LoVo (cell line): Measurements from ENCODE around the gene ERICH3.
"Not testable (repeated sequence)": the region's sequence is repeated elsewhere in the genome, so short reads cannot be mapped to it uniquely, and the experiment has no call there.

Experiments used
- DNase-seq: peaks from one replicate; pipeline ENCODE4 v3.0.0-alpha.2; 2016; ENCODE audit warnings: low spot score

ERICH3 gene

DNA sequence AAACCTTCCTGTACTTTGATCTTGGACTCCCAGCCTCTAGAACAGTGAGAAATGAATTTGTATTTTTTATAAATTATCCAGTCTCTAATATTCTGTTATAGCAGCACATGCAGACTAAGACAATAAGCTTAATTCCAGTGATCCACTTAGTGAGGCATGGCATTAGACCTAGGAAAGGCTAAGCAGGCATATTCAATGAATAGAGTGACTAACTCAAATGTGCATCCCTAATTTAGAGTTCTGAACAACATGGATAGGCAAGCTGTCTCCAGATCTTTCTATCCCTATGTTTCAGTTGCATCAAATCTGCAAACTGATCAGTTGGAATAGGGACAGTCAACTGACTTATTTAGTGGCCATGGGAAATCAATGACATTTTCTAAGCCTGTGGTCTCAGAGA lies 4.3 kb upstream of the ERICH3 start:
- no peak for DNase-seq

DNA sequence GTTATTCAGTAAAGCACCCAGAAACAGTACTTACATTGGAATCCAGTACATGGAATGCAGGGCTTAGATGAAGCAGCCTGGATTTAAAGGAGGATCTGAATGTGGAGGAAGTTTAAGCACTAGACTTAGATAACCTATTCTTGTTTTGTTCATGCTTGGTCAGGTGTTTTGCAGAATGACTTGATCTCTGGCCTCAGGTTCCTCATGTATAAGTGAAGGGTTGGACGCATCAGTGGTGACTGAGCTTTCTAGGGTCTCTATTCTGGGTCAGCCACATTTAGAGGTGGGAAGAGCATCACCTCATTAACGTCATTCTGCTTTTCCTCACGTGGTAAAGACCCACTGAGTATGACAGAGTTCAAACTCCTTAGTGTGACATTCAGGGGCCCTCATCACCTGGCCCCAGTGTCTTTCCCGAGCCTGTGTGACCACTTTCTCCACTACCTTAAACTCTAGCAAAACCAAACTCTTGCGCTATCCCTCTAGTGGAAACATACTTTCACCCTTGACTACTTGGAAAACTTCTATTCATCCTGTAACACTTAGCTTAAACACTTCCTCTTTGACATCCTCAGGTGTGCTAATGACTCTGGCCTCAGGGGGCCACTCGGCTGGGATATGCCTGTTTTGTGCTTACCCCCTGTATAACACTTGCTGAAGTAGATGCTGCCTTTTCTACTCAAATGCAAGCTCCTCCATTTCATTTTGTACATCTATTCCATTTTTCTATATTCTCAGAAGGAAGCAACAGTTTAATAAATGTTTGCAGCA lies 871 bp upstream of the ERICH3 start:
- no peak for DNase-seq

DNA sequence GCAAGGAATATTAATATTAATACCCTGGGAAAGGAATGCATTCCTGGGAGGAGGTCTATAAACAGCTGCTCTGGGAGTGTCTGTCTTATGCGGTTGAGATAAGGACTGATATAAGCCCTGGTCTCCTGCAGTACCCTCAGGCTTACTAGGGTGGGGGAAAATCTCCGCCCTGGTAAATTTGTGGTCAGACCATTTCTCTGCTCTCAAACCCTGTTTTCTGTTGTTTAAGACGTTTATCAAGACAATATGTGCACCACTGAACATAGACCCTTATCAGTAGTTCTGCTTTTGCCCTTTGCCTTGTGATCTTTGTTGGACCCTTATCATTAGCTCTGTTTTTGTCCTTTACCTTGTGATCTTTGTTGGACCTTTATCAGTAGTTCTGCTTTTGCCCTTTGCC lies 2.7 kb downstream of the ERICH3 start:
- DNase-seq = not testable (repeated sequence)

DNA sequence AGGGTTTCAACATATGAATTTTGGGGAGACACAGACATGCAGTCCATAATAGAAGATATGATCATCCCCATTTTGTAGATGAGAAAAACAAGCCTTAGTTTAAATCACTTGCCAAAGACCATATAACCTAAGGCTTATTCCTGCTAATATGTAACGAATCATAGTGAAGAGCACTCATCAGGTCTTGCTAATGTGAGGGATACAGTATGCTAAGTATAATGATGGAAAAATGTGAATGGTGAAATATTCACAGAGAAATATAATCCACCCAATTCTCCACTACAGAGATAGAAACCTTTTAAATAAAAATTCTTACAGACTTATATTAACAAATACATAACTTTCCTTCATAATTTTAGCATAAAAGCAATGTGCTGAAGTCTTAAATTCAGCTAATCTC lies 18.9 kb downstream of the ERICH3 start:
- no peak for DNase-seq

DNA sequence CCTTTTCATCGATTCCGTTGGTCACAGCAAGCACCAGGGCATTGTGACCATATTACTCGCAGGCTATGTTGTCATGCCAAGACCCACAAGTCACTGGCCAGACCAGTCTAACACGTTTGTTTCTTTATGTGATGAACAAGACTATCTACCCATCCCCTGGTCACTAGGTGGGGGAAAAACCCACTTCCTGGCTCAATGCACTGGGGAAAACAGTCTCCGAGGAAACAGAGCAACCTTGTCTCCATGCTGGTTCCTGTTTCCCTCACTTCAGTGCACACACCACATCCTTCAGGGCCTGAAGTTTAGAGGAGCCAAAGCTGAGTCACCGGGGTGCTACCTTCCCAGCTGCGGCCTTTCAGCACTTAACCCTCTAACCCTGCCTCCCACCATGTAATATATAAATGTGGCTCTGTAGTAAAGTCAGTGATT lies 20.9 kb downstream of the ERICH3 start:
- no peak for DNase-seq

DNA sequence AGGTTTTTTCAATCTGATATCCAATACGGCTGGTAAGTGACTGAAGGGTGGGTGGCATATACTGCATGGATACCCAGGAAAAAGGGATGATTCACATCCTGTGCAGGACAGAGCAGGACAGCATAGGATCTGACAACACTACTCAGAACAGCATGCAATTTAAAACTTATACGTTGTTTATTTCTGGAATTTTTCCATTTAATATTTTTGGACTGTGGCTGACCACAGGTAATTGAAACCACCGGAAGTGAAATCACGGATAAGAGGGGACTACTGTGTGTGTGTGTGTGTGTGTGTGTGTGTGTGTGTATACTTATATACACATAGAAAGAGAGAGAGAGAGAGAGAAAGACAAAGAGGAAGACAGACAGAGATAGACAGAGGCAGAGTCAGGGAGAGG lies 23.0 kb downstream of the ERICH3 start:
- DNase-seq = no peak

DNA sequence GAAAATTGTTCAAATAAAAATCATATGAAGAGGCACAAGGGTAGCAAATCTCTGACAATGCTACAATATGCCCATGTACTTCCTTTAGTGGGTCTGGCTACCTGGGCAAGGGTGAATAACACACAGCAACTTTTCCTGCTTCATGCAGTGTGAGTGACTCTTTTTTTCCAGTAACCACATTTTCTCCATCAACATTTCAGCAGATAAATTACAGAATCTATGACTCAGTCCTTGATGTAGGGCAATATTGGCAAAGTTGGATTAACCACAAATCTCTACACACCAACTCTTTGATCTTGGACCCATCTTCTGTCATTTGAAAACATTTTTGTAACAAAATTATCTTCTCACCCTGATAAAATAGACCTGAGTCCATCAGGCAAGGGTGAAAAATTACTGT lies 31.7 kb downstream of the ERICH3 start:
- no peak for DNase-seq

DNA sequence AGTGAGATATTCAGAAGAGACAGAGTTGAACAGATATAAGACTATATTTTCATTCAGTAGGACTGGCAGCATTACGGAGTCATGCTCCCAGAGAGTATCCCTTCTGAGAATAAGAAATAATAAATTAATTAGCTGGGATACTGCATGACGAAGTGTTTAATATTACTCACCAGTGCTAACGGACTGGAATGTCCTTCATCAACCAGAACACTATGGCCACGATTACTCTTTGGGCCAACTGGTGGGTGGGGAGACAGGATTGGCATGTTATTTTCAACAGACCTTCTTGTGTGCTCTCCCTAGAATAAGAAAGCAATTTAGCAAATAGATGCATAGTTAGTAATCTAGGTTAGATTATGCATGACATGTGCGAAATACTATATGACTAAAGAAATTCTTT lies 32.4 kb downstream of the ERICH3 start:
- DNase-seq = no peak

DNA sequence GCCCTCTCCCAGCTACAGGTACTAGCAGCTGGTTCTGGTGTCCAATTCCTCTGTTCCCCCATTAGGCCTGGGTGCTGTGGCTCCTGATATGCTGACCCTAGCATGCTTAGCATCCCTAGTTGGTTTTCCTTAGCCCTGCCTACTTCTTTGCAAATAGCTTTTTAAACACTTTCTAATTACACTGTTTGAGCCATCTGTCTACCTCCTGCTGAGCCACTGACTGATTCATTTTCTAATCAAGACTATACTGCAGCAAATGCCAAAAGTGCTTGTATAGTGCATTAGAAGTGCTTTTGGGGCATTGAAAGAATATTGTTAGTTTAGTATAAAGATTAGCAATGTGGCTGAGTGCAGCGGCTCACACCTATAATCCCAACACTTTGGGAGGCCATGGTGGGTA lies 36.3 kb downstream of the ERICH3 start:
- no peak for DNase-seq

DNA sequence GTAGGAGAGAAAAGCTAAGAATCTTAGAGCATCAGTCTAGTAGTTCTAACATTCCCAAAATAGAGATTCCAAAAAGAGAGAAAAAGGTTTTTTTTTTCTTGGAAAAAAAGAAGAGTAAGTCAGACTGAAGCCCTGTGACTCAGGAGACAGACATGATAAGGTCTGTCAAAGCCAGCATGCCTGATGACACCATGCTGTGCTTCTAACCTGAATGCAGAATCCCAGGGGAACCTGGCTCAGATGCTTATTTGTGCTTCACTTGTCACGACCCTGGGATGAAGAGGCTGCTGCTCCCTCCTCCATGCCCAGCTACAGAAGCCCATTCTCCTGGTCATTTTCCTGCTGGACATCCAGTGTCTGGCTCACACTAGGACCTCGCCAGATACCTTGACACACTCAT lies 44.3 kb downstream of the ERICH3 start:
- no peak for DNase-seq

DNA sequence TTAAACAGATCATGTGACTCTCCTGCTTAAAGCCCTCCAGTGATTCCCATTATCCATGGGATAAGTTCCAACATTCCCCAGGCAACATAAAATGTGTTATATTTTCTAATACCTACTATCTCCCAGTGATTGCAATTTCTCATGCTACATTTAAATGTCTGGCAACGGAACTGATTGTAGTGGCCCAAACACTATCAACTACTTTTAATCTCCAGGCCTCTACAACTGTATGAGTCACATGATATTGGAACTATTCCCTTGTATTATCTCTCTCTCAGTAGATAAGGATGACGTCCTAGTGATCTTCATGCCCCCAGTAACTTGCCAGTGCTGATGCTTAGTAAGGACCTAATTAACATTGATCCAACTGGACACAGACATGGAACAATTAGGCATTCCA lies 49.9 kb downstream of the ERICH3 start:
- DNase-seq = no peak

DNA sequence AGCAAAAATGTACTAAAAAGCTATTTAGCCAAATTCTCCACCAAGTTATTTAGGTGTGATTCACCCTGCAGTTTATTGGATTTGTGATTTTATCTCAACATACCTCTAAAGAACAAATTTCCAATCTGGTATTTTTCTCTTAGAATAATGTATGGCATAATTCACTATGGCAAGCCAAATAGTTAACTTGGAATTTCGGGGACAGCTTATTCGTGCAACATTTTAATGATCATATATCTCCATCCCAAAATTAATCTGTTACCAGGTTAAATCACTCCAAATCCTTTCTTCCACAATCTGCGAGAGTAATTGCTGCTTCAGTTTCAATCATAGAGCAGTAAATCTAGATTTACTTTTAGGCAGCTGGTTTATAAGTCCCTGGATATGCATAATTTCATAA lies 53.4 kb downstream of the ERICH3 start:
- DNase-seq = no peak

DNA sequence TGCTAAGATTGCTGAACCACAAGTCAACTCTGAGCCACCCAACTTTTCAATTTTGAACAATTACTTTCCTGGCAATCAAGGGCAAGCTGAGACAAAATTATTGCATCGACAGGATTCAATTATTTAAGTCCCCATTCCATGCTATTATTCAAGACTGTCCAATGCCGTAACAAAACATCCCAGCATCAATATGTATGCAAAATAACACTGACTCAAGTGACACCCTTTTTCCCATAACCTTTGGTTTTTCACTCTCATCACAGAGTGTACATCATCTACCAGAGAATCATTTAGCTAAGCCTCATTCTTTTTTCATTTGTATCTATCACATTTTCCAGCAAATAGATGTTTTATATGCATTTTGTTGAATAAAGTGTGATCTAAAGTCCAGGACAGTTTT lies 54.6 kb downstream of the ERICH3 start:
- no peak for DNase-seq

DNA sequence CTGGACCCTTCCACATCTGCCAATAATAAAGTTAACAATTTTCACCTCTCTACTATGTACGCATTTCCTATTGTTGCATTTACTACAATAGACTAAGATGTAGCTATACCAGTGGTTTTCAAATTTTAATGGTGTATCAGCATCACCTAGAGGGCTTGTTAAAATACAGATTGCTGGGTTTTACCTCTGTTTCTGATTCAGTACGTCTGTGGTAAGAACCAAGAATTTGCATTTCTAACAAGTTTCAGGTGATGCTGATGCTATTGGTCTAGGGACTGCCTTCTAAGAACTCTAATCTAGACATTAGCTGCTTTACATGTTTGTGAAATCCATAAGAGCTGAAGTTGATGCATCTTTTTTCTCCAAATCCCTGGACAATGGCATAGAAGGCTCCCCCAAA lies 59.7 kb downstream of the ERICH3 start:
- DNase-seq = no peak

DNA sequence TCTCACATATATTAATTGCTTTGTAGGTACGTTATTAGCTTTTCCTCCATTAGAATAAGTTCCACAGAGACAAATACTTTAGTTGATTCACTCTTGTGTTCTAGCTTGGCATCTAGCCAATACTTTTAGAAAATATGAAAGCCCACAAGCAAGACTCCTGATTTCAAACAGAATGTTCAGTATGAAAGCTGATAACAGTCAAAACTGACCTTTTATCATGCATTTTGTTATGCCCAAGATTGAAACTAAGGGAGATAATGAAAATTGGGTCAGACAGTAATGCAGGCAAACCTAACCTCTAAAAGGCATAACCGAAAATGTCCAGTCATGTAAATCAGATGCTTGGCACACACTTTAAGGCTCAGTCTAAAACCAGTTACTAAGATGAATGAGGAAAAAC lies 61.7 kb downstream of the ERICH3 start:
- DNase-seq = no peak

DNA sequence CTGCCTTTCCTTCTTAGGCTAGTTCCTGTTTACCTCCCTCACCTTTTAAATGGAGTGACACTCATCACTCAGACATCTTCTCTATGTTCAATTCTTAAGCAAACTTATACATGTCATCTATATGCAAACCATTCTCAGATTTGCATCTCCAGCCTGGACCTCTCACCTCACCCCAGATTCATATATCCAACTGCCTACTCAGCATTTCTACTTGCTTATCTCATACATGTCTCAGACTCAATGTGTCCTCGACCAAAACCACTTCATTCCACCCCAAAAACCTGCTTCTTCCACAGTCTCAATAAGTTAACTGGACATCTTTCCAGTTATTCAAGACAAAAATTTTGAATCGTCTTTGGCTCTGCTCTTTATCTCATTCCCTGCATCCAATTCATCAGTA lies 62.6 kb downstream of the ERICH3 start:
- no peak for DNase-seq

DNA sequence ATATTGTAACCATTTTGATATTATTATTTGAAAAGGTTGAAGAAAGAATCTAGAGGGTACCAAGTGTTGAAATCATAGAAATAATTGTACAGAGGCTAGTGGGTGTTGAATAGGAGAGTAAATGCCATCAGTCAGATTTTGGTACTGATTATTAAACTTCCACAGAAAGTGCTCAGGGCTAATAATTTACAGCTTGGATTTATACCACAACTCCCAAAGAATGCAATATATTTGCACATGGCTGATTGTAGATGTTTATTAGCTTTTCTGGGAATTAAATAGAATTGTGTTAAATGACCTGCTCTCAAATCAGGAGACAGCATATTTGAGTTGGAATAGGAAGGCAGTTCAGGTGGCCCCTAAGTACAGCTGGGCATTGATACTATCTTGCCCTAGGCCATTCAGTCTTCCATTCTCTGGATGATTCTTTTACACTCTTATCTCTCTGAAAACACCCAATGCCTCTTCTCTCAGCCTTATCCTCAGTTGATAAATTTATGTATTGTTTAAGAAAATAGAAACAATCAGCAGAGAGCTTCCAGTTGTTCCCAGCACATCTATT lies 63.7 kb downstream of the ERICH3 start:
- no peak for DNase-seq

DNA sequence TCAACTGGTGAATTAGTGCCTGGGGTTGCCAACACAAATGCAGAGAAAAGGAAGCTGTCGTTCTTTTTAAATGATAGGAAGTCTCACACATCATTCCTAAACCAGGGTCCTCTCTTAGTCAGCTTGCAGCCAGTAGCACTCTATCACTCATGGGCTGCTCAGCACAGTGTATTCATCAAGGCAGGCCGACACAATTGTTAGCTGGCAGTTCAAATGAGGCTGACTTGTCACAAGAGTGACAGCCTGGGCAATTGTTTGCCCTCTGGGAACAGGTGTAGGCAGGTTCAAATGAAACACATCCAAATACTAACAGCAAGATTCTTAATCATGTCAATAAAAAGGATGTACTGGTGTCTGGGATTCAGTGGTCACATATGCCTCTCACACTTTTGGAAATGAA lies 76.9 kb downstream of the ERICH3 start:
- DNase-seq = no peak

DNA sequence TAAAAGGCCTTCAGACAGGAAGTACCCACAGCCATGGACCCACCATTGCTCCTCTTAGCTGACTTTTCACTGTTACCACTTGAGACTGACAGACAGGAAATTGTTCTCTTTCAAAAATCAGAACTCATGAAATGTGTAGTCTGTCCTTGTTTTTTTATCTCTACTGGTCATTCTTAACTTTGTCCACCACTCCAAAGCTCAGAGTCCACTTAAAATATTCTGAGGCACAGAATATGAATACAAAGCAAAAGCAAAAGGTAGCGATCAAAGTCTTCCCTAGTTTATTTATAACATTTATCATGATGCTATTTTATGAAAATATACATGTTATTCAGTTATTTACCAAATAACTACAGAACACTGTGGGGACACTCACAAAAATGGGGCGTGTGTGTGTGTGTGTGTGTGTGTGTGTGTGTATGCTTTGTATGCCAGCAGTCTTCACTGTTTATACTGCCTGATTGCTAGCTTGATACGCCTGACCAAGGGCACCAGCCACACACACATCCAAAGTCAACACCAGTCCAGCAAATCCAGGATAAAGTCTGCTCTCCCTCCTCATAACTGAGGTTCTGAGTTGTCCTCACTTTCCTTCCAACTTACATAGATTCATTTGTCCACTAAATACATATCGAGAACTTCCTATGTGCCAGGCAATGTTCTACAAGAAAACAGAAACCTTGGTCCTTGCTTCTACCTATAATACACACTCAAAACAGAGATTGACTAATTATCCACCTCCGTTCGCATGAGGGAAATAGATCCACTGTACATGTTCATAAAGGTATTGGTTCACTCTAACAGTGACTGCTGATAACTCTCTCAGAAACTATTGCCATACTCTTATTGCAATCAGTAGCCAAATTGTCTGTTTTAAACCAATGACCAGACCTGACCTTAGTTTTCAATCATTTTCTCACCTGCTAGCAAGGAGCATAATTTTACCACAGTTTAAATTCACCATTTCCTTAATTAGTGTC lies 79.4 kb downstream of the ERICH3 start:
- DNase-seq = no peak

DNA sequence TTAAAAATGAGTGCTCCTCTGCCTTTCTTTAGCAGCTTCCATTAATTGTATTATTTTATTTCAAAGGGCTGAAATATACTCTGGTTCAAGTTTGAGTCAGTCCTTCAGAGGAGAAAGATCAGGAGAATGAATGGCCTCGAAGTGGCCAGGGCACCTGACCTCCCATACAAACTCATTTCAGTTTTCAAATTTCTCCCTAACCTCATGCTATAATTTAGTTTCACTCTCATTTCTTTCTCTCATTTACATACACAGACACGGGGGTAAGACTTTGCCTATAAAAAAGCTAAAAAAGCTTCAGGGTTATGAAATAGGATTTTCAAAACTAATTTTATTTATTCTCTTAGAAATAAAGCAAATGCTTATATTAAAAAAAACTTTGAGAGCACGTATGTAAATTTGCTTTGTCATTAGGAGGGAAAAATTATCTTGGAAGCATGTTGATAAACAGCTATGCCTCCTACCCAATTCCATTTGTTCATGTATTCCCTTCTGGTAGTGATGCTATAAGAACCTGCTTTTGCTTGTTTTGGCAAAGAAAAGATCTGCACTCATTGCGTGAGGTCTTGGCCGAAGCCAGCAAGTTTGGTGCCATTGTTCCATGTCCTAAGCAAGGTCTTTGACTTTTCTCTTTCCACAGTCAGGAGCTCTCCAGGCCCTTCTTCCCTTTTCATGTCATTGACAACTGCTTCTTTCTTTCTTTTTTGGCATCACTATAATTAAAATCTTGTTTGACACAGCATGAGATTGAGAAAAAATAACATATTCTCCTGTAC lies 80.8 kb downstream of the ERICH3 start:
- DNase-seq = no peak

DNA sequence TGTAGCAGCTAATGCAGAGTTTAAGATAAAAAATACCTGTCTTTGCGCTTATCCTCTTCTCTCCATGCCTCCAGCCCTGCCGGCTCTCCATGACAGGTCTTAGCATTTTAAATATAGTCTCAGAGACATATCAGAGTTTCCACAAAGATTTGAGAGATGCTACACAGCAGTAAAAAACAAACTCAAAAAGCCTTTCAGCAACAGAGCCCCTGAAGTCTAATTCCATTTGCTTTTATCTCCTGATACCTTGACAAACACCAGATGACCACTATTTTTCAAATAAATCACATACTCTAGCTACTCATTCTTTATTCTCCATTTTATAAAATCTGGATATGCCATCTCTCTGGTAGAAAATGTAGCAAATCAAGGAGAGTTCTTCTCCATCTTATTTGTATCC lies 81.6 kb downstream of the ERICH3 start:
- no peak for DNase-seq

DNA sequence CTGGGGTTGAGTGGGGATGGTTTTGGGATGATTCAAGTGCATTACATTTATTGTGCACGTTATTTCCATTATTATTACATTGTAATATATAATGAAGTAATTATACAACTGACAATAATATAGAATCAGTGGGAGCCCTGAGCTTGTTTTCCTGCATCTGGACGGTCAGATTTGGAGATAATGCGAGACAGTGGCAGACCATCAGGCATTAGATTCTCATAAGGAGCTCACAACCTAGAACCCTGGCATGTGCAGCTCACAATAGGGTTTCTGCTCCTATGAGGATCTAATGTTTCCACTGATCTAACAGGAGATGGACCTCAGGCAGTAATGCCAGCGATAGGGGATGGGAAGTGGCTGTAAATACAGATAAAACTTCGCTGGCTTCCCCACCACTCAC lies 83.3 kb downstream of the ERICH3 start:
- no peak for DNase-seq
